K562 (cell line): ENCODE measurements around the gene DUS4L. TPM values are rescaled to one million over a fixed set of nuclear protein-coding genes. Genes with fewer than 3 reads are reported as not detected.
A peak's percentile ranks its signal among the peaks of the same experiment; 100 is the strongest.

ENCODE experiments used
- ADNP ChIP-seq: fragments of 200-800 bp; sonication (Bioruptor generic); IDR thresholded peaks from 2 replicates; pipeline ENCODE4 v1.6.1; 2016; ENCODE audit warnings: missing genetic modification characterization, missing compliant biosample characterization
- E2F8 ChIP-seq: fragments of 450-650 bp; IDR thresholded peaks from 2 replicates; pipeline ENCODE4 v1.7.1; 2018; ENCODE audit warnings: mild to moderate bottlenecking, low read depth; ENCODE audit not compliant: partially characterized antibody
- ETS2 ChIP-seq: IDR thresholded peaks from 2 replicates; pipeline ENCODE4 v1.6.1; 2016; ENCODE audit warnings: borderline replicate concordance, missing genetic modification characterization, mild to moderate bottlenecking, moderate library complexity, missing compliant biosample characterization; ENCODE audit not compliant: poor library complexity, severe bottlenecking
- HDAC3 ChIP-seq: fragments of 450-650 bp; IDR thresholded peaks from 2 replicates; pipeline ENCODE4 v1.6.1; 2018; ENCODE audit warnings: borderline replicate concordance, mild to moderate bottlenecking, moderate library complexity; ENCODE audit not compliant: partially characterized antibody
- MBD1 ChIP-seq: fragments of 250-450 bp; sonication (Bioruptor Pico); IDR thresholded peaks from 2 replicates; pipeline ENCODE4 v1.8.0; 2022; ENCODE audit warnings: inconsistent platforms
- NCOA6 ChIP-seq: fragments of 450-650 bp; IDR thresholded peaks from 2 replicates; pipeline ENCODE4 v1.6.1; 2017; ENCODE audit warnings: mild to moderate bottlenecking
- POLR3A ChIP-seq: IDR thresholded peaks from 2 replicates; pipeline ENCODE4 v1.6.1; 2011; ENCODE audit warnings: borderline replicate concordance, mild to moderate bottlenecking, moderate library complexity; ENCODE audit not compliant: insufficient read length, insufficient read depth; ENCODE audit errors: extremely low read depth
- SRSF9 ChIP-seq: fragments of 200-400 bp; formaldehyde crosslinking; IDR thresholded peaks from 2 replicates; pipeline ENCODE4 v1.6.1; 2017; ENCODE audit warnings: low read depth, low read length, borderline replicate concordance
- TARDBP ChIP-seq: fragments of 450-650 bp; IDR thresholded peaks from 2 replicates; pipeline ENCODE4 v1.6.1; 2016
- TCF3 ChIP-seq: sonication (generic); formaldehyde crosslinking; IDR thresholded peaks from 2 replicates; pipeline ENCODE4 v1.4.0; 2020; ENCODE audit warnings: mild to moderate bottlenecking, missing genetic modification reagents
- TCFL5 ChIP-seq: fragments of 250-450 bp; sonication (Bioruptor Pico); conservative IDR thresholded peaks from 2 replicates; pipeline ENCODE4 v1.6.1; 2021; ENCODE audit warnings: mild to moderate bottlenecking, moderate library complexity, matching md5 sums
- WHSC1 ChIP-seq: IDR thresholded peaks from one replicate; pipeline ENCODE4 v1.6.1; 2012; ENCODE audit warnings: low read length, control low read depth, inconsistent platforms
- XRCC4 ChIP-seq: IDR thresholded peaks from one replicate; pipeline ENCODE4 v1.6.1; 2011; ENCODE audit not compliant: insufficient read depth, insufficient read length; ENCODE audit errors: extremely low read depth
- YY1 ChIP-seq, 3 experiments: IDR thresholded peaks; 2 replicates each; pipeline ENCODE4 v1.6.1; 2011; ENCODE audit warnings: low read length in 2 of 3, mild to moderate bottlenecking in 2 of 3, moderate library complexity in 2 of 3, borderline replicate concordance in 1 of 3, control low read depth in 1 of 3, low read depth in 1 of 3; ENCODE audit not compliant: insufficient read depth in 3 of 3, insufficient replicate concordance in 2 of 3, control insufficient read depth in 1 of 3, insufficient read length in 1 of 3; ENCODE audit errors: extremely low read depth in 1 of 3
- ZFP30 ChIP-seq: fragments of 250-450 bp; sonication (Bioruptor Pico); IDR thresholded peaks from 2 replicates; pipeline ENCODE4 v1.8.0; 2022; ENCODE audit warnings: moderate library complexity, mild to moderate bottlenecking, inconsistent platforms, borderline replicate concordance
- ZNF324 ChIP-seq: fragments of 250-450 bp; sonication (Bioruptor Pico); IDR thresholded peaks from 2 replicates; pipeline ENCODE4 v1.4.0; 2020; ENCODE audit warnings: mild to moderate bottlenecking
- polyA plus RNA-seq, 8 experiments: library from polyadenylated mRNA; depleted of rRNA in 4 of 8; stranded (reverse) in 5 of 8; unstranded in 3 of 8; fragments of >200 nt; fragmentation: Nextera tagmentation in 2 of 8; fragmentation: Illumina TruSeq in 1 of 8; extraction: Ambion mirVana in 2 of 8; extraction: Trizol in 1 of 8; gene quantifications; 2 replicates each; pipeline versions ENCODE4 v1.2.1 to v1.2.3, GENCODE V29; 2011 to 2014; ENCODE audit warnings: inconsistent platforms in 1 of 8, missing spikeins in 1 of 8
- total RNA-seq, 7 experiments: library from RNA; depleted of rRNA in 6 of 7; stranded (reverse); fragments of >200 nt in 6 of 7; fragmentation: Illumina TruSeq in 2 of 7; extraction: Trizol in 2 of 7; gene quantifications; 2 replicates each; pipeline versions ENCODE4 v1.2.1 to v1.2.3, GENCODE V29; 2011 to 2021; ENCODE audit warnings: low replicate concordance in 1 of 7
- TF ChIP-seq, protein P1 (sequence below): sonication (generic); formaldehyde crosslinking; IDR thresholded peaks from 2 replicates; pipeline ENCODE4 v1.8.0; 2022; ENCODE audit warnings: mild to moderate bottlenecking, low read depth, missing genetic modification reagents
- TF ChIP-seq, protein P2 (sequence below): fragments of 450-650 bp; IDR thresholded peaks from 2 replicates; pipeline ENCODE4 v1.6.1; 2016

The DUS4L gene
- total and polyA plus RNA-seq, 9 of the 15 experiments (the other 6 are each of a cell fraction or from before 2014, with no cell fraction given), result 12.2 to 33.6 (median 28.6) TPM

GRCh38 chr7:107579885-107580715 is 16.3 kb downstream of the DUS4L start, which contains the start of gene BCAP29 (continued):
- TF ChIP-seq, protein P1, sequence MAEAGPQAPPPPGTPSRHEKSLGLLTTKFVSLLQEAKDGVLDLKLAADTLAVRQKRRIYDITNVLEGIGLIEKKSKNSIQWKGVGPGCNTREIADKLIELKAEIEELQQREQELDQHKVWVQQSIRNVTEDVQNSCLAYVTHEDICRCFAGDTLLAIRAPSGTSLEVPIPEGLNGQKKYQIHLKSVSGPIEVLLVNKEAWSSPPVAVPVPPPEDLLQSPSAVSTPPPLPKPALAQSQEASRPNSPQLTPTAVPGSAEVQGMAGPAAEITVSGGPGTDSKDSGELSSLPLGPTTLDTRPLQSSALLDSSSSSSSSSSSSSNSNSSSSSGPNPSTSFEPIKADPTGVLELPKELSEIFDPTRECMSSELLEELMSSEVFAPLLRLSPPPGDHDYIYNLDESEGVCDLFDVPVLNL (CRISPR knock-in tag), result no peak
- TF ChIP-seq MBD1 (CRISPR knock-in tag) (no peak), NCOA6 (no peak), ZNF324 (CRISPR knock-in tag) (no peak), XRCC4 (no peak), TCFL5 (no peak), YY1 (IDR thresholded peaks at IDR 0.05; ENCODE audit: borderline replicate concordance in 1 of 3, control insufficient read depth in 1 of 3, extremely low read depth in 1 of 3, insufficient read depth in 3 of 3, insufficient read length in 1 of 3, insufficient replicate concordance in 2 of 3, low read depth in 1 of 3, low read length in 2 of 3) (peak; percentile 21 to 68 (median 41)), SRSF9 (no peak), ZFP30 (CRISPR knock-in tag) (no peak), E2F8 (peak; percentile 65), TCF3 (peak; percentile 51; the same call in 1 of the 2 replicates), WHSC1 (no peak), ETS2 (tag) (peak; percentile 44), POLR3A (no peak), HDAC3 (no peak), TARDBP (peak; percentile 83; the same call in 1 of the 2 replicates), ADNP (tag) (no peak)
- TF ChIP-seq, protein P2, sequence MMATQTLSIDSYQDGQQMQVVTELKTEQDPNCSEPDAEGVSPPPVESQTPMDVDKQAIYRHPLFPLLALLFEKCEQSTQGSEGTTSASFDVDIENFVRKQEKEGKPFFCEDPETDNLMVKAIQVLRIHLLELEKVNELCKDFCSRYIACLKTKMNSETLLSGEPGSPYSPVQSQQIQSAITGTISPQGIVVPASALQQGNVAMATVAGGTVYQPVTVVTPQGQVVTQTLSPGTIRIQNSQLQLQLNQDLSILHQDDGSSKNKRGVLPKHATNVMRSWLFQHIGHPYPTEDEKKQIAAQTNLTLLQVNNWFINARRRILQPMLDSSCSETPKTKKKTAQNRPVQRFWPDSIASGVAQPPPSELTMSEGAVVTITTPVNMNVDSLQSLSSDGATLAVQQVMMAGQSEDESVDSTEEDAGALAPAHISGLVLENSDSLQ, result no peak
